Urothelium cell line (cell line): Measurements from ENCODE around the gene TNFRSF6B.

ENCODE experiments used
- DNase-seq: peaks from one replicate; pipeline ENCODE4 v3.0.0; 2011; ENCODE audit warnings: low spot score, mixed read lengths
- FAIRE-seq: peaks from 2 replicates; lab custom pipeline; 2011; peaks lifted over from hg19 to GRCh38; lab: Jason Lieb, UNC

Gene TNFRSF6B

DNA sequence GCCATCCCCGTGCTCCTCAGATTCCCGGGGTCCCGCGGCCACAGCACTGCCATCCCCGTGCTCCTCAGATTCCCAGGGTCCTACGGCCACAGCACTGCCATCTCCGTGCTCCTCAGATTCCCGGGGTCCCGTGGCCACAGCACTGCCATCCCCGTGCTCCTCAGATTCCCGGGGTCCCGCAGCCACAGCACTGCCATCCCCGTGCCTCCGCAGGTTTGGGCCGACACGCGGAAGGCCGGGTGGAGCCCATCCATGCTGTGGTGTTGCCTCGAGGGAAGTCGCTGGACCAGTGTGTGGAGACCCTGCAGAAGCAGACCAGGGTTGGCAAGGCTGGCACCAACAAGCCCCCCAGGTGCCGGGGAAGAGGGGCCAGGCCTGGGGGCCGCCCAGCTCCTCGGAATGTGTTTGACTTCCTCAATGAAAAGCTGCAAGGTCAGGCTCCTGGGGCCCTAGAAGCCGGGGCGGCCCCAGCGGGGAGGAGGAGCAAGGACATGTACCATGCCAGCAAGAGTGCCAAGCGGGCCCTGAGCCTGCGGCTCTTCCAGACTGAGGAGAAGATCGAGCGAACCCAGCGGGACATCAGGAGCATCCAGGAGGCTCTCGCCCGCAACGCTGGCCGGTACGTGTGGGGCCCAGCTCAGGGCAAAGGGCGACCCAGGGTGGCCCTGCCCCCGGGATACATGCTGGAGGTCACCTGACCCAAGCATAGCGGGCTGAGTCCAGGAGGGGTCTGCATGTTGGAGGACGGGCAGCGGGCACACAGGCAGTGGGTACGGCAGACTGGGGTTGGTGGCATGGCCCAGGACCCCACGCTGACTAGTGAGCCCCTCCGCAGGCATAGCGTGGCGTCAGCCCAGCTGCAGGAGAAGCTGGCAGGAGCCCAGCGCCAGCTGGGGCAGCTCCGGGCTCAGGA lies 38.8 kb downstream of the TNFRSF6B start:
- FAIRE-seq: no peak
- DNase-seq: no peak

DNA sequence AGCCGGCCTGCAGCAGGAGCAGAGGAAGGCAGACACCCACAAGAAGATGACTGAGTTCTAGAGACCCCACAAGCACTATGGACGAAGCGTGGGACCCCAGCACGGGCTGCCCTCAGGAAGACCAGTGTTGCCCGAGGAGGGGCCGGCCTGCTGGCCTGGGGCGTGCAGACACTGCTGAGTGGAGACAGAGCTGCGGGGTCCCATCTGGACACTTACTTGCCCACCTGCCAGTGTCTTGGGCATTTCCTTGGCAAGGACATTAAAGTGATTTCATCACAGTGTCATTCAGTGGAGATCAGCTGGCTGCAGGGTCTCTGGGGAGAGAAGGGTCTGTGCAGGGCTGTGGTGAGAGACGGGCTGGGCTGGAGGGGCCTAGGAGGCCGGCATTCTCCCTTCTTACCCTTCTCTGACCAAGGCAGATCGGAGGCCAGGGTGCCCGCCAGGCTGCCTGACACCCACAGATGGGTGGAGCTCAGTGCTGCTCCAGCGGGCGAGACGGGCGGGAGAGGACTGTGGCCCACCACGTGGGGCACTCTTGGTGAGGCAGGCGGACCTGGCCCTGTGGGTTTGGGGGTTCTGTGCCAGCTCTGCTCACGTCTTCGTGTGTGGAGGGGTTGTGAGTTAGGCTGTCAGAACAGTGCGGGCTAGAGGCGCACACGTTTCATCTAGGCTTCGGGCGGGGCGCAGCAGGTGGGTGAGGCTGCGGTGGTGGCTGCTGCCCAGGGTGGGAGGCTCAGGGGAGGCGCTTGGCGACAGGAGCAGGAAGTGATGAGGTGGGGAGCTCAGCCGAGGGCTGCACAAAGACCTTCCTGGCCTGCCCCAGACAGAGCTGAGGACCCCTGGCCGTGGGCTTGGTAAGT lies 39.6 kb downstream of the TNFRSF6B start, which contains the start of gene LIME1:
LIME1 (plus strand) TSS at position 806 of the 860 bp plus-strand sequence. CDS start 886 bp downstream, outside the sequence.
- DNase-seq (no peak), FAIRE-seq (no peak)

DNA sequence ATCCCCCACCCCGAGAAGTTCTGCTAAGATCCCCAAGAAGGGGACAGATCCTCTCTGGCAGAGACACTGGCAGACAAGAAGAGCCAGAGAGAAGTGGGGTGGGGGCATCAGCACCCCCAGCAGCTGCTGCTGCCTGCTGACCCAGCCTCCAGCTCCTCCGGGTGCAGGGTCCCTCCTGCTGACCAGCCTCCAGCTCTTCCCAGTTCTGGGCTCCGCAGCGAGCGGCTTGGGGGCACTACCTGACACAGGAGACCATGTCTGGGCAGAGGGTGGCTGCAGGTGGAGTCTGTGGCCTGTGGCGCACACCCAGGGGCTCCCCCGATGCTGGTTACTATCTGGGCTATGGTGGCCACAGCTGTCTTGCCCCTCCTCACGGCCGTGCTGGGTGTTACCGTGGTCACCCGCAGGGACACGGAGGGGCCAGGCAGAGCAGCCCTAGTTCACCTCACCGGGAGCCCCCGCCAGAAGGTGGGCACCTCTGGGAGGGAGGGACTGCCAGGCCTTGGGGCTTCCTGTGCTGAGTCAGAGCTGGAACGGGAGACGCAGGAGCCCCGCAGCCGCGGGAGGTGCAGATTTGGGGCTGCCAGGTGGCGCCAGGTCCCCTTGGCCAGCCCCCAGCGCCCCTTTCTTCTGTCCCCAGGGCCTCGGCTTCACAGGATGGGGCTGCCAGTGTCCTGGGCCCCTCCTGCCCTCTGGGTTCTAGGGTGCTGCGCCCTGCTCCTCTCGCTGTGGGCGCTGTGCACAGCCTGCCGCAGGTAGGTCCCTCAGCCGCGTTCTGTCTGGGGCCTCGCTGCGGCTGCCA lies 40.6 kb downstream of the TNFRSF6B start:
- FAIRE-seq (no peak), DNase-seq (no peak)

DNA sequence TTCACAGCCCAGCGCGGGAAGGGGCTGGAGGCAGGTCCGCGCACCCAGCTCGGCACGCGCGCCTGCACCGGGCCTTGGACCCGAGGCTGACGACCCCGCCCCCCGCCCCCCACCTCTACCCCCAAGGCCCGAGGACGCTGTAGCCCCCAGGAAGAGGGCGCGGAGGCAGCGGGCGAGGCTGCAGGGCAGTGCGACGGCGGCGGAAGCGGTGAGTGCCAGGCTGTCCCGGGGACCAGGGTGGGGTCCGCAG lies 41.2 kb downstream of the TNFRSF6B start:
- DNase-seq (no peak), FAIRE-seq (no peak)

DNA sequence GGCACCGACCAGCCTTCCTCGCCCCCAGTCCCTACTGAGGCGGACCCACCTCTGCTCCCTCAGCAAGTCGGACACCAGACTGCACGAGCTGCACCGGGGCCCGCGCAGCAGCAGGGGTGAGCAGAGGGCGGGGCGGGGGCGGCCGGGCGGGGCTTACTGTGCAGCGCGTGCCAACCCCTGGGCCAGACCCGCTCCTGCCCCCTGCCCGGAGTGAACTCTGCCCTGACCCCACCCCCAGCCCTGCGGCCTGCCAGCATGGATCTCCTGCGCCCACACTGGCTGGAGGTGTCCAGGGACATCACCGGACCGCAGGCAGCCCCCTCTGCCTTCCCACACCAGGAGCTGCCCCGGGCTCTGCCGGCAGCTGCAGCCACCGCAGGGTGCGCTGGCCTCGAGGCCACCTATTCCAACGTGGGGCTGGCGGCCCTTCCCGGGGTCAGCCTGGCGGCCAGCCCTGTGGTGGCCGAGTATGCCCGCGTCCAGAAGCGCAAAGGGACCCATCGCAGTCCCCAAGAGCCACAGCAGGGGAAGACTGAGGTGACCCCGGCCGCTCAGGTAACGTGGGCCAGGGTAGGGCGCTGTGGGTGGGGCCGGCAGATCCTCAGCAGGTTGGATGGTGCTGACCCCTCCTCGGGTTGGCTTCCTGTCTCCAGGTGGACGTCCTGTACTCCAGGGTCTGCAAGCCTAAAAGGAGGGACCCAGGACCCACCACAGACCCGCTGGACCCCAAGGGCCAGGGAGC lies 41.7 kb downstream of the TNFRSF6B start:
- no peak for DNase-seq
- FAIRE-seq: no peak

DNA sequence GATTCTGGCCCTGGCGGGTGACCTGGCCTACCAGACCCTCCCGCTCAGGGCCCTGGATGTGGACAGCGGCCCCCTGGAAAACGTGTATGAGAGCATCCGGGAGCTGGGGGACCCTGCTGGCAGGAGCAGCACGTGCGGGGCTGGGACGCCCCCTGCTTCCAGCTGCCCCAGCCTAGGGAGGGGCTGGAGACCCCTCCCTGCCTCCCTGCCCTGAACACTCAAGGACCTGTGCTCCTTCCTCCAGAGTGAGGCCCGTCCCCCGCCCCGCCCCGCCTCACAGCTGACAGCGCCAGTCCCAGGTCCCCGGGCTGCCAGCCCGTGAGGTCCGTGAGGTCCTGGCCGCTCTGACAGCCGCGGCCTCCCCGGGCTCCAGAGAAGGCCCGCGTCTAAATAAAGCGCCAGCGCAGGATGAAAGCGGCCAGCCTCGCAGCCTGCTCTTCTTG lies 42.3 kb downstream of the TNFRSF6B start:
- DNase-seq (no peak), FAIRE-seq (no peak)

DNA sequence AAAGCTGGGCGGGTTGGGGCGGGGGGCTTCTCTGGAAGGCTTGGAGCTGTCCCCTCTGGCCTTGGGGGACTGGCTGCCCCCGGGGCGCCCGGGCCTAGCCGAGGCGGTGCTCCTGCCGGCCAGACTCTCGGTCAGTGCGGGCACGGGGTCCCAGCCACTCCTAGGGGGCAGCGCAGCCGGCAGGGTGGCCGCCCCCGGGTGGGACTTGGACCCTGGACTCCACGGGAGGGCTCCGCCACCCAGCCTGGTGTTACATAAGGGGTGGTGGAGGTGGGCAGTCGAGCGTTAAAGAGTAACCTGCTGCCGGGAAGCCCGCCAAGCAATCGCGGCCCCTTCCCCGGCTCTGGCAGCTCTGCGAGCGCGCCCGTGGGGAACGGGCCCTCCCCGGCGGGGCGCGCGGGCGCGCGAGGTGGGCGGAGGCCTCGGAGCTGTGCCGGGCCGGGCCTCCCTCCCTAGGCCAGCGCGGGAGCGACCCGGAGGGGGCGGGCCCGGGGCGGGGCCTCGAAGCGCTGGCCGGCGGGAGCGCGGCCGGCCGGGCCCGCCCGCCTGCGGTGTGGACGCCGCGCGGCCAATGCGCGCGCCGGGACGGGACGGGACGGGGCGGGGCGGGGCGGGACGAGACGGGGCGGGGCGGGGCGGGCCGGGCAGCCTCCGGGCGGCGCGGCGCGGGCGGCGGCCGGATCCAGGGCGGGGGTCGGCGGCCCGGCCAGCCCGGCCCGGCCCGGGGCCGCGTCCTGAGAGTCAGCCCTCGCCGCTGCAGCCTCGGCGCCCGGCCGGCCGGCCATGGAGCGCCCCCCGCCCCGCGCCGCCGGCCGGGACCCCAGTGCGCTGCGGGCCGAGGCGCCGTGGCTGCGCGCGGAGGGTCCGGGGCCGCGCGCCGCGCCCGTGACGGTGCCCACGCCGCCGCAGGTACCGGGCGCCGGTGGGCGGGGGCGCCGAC lies 42.9 kb downstream of the TNFRSF6B start, which contains the start of gene SLC2A4RG:
SLC2A4RG (plus strand) TSS at position 647 of the 940 bp plus-strand sequence; CDS start at position 784, 137 bp downstream.
- DNase-seq (peak; percentile 98), FAIRE-seq (no peak)

DNA sequence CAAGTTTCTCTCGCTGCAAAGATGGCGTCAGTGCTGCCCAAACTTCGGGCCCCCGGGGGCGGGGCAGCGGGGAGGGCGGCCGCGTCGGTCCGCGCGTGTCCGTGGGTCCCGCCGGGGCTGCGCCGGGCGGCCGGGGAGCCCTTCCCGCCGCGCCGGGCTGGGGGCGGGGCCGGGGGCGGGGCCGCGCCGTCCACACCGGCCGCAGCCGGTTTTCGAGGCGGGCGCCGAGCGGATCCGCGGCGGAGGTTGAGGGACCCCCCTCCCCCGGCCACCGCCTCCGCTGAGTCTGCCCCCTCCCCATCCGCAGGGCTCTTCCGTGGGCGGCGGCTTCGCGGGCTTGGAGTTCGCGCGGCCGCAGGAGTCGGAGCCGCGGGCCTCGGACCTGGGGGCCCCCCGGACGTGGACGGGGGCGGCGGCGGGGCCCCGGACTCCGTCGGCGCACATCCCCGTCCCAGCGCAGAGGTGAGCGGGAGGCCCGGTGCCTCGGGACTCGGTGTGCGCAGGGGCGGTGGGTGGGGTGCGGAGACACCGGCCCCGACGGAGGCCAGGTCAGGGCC lies 43.7 kb downstream of the TNFRSF6B start:
- DNase-seq (peak; percentile 74), FAIRE-seq (no peak)

DNA sequence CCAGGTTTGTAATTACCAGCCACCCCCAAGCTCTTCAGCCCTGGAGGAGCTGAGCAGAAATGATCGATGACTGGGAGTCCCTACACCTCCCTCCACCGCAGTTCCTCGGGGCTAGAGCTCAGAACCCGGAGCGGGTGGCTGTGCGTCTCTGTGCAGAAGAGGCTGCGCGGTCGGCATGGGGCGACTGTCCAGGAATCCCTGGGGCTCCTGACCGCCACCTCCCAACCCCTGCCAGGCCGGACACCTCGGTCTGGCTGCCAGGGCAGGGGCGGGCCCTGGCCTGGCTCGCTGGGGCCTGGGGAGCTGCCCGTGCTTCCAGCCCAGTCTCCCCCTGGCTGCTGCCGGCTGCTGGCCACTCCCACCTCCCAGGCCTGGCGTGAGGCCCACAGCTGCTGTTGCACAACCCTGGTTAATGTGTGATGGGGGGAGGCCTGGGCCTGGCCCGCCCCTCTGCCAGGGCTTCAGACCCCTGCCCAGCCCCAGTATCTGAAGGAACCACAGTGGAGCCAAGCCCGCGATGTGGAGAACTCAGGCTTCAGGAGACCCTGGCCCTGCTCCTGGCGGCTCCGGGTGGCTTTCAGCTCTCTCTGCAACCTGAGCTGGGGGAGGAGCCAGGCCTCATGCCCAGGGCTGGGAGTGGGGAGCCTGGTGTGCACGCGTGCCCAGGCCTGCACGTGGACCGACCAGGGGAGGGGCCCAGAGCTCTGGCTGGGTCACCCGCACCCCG lies 44.3 kb downstream of the TNFRSF6B start:
- FAIRE-seq: no peak
- DNase-seq: peak; percentile 89

DNA sequence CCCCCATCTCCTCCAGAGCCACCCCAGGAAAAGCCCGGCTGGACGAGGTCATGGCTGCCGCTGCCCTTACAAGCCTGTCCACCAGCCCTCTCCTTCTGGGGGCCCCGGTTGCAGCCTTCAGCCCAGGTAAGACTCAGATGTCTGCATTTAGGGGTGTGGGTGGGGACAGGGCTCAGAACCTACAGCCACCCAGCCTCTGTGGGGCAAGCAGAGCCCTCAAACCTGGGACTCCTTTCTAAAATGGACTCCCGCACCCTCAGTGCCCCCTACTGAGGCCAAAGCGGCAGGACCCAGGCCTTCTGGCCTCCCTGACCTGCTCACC lies 44.9 kb downstream of the TNFRSF6B start:
- FAIRE-seq: no peak
- no peak for DNase-seq

DNA sequence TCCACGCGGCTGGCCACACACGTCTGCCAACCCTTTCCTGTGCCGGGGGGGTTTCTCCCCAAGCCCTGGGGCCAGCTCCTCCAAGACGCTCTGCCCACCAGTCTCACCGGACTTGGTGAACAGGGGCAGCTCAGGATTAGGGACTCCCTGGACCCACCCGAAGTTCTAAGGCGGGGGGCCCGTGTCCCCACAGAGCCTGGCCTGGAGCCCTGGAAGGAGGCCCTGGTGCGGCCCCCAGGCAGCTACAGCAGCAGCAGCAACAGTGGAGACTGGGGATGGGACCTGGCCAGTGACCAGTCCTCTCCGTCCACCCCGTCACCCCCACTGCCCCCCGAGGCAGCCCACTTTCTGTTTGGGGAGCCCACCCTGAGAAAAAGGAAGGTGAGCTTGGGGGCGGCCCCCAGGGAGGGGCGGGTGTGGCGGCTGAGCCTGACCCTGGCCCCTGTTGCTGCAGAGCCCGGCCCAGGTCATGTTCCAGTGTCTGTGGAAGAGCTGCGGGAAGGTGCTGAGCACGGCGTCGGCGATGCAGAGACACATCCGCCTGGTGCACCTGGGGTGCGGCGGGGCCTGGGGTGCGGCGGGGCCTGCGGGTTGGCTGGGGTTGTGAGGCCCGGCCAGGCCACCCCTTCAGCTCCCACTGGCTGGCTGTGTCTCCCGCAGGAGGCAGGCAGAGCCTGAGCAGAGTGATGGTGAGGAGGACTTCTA lies 45.4 kb downstream of the TNFRSF6B start:
- FAIRE-seq: no peak
- DNase-seq: no peak

DNA sequence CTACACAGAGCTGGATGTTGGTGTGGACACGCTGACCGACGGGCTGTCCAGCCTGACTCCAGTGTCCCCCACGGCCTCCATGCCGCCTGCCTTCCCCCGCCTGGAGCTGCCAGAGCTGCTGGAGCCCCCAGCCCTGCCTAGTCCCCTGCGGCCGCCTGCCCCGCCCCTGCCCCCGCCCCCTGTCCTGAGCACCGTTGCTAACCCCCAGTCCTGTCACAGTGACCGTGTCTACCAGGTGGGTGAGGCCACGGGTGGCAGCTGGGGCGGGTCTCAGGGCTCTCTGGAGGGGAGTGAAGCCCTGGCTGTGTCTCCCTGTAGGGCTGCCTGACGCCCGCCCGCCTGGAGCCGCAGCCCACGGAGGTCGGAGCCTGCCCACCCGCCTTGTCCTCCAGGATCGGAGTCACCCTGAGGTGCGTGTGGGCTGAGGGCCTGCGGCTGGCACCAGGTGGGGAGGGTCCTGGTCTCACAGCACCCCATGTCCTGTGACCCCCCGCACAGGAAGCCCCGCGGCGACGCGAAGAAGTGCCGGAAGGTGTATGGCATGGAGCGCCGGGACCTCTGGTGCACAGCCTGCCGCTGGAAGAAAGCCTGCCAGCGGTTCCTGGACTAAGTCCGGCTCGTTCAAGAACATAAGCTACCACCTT lies 46.1 kb downstream of the TNFRSF6B start:
- FAIRE-seq (no peak), DNase-seq (no peak)

DNA sequence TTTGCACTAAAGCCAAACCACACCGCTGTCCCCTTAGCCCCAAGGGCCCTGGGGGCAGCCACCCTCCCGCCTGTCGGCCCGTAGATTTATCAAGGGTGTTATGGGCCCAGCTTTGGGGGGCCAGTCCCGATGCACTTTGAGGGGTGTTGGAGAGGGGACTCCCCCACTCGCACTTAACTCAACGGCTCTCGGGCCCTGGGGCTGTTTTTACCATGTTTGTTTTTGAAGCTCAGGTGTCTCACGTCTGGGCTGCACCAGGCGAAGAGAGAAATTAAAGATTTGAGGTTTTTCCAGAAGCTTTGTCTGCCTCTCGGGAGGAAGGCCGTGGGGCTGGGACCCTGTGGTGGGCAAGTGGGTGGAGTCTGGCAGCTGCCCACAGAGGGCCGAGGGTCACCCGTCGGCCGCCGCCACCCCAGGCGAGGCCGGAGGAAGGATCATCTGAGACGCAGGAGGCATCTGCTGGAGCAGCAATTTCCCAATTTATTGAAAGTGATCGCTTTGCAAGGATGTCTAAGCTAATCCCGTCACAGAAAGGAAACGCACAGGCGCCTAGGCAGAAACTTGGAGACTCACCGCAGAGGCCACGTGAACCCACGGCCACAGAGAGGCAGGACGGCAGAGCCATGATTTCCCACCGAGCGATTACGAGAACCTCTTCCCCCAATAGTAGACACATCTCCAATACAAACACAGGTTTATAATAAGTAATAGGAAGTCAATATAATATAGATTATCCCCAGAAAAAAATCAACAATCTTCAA lies 46.9 kb downstream of the TNFRSF6B start:
- FAIRE-seq (no peak), DNase-seq (no peak)

DNA sequence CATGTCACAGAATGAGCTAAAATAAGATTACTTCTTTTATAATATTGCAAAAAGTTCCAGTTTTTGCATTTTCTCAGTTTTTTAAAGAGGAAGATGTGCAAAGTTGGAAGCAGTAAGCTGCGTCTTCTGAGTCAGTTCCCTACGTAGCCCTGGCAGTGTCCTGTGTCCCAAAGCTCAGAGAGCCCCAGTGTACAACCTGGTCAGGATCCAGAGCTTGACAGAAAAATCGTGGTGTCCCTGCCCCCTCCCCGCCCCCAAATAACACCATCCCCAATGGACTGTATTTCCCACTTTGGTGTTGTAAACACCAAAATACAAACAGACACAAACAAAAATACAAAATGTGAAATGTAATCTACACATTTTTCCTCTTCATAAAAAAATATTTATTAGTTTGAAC lies 47.7 kb downstream of the TNFRSF6B start:
- FAIRE-seq: no peak

DNA sequence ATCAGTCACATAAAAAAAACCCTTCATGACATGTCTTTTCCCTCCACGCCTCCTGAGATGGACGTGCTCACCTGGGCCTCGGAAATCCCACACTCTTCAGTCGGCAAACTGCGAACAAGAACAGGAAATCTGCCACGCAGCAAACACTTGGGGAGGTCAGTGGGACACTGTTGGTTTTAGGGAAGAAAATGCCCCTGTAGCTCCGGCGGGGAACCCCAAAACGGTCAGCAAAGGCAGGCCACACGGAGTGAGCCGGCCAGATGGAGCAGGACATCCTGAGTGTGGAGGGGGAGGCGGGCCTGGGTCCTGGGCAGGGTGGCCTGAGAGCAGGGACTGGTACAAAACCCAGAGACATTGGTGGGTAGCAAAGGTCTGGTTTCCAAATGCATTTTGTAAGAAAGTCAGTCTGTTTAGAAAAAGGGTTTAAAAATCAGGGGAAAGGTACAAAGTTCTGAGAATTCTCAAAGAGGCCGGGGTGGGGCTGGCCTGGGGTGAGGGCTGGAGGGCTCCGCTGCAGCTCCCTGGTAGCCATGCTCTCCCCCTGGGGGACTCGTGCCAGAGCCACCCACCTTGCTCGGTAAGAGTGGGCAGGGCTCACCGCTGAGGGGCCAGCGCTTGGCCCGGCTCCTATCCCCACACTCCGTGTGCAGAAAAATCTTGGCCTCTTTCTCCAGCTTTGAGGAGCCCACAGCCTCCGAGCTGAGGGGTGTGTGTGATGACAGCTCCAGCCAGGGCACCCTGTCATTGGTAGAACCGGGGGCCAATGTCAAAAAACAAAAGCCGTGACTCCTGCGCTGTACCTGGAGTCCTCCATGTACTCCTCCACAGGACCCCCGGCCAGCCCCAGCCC lies 48.3 kb downstream of the TNFRSF6B start:
- FAIRE-seq: no peak

More for the DNA sequence above, 47.7 kb downstream of the TNFRSF6B start:
- DNase-seq: no peak

DNA sequence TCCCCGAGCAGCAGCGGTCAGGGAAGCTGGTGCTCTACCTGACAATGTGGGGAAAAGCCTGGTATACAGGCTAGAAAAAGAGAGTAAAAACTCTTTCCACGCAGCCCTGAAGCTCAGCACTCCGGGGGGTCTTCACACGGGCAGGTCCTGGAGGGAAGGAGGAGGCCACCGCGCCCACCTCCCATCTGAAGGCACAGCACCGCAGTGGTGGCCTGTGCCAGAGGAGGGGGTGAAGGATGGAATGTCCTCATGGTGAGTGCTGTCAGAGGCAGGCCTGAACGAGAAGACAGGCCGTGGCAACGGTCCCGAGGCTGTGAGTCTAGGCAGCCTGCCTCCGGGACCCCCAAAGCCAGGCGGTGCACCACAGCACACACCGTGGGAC lies 49.0 kb downstream of the TNFRSF6B start:
- FAIRE-seq: no peak
- DNase-seq: no peak

More for the DNA sequence above, 48.3 kb downstream of the TNFRSF6B start:
- no peak for DNase-seq
